Nephron progenitor cell (in vitro differentiated cells): ENCODE measurements around the gene MCRIP1.
A peak's percentile ranks its signal among the peaks of the same experiment; 100 is the strongest.
"Not testable (repeated sequence)": the region's sequence is repeated elsewhere in the genome, so short reads cannot be mapped to it uniquely, and the experiment has no call there.

Experiments used
- DNase-seq: peaks from one replicate; pipeline ENCODE4 v3.0.0; 2021
- H3K27ac Mint-ChIP-seq: 2 replicates; pipeline ENCODE4 v1.8.0; 2021; ENCODE audit warnings: mild to moderate bottlenecking, moderate library complexity, mixed read lengths
- H3K27me3 Mint-ChIP-seq: 2 replicates; pipeline ENCODE4 v1.8.0; 2021; ENCODE audit warnings: mild to moderate bottlenecking, low read depth, mixed read lengths; ENCODE audit not compliant: poor library complexity
- H3K36me3 Mint-ChIP-seq: 2 replicates; pipeline ENCODE4 v1.8.0; 2021; ENCODE audit warnings: low read depth, mixed read lengths
- H3K4me1 Mint-ChIP-seq: 2 replicates; pipeline ENCODE4 v1.8.0; 2021; ENCODE audit warnings: mixed read lengths
- H3K4me3 Mint-ChIP-seq: 2 replicates; pipeline ENCODE4 v1.8.0; 2021; ENCODE audit warnings: mild to moderate bottlenecking, moderate library complexity, mixed read lengths
- H3K9me3 Mint-ChIP-seq: 2 replicates; pipeline ENCODE4 v1.8.0; 2021; ENCODE audit warnings: mild to moderate bottlenecking, moderate library complexity, mixed read lengths
- TF ChIP-seq, protein P1 (sequence below): fragments of 200-600 bp; sonication (generic); IDR thresholded peaks from 2 replicates; pipeline ENCODE4 v1.5.0; 2021; ENCODE audit warnings: antibody characterized with exemption

Gene MCRIP1

GRCh38 chr17:81843713-81844326 lies 10.7 kb upstream of the MCRIP1 start:
- Mint-ChIP-seq H3K27me3 (no peaks in the 10 kb centered on the region), H3K27ac (peak overlapping the region; percentile 81), H3K4me3 (no peak overlapping the region), H3K9me3 (no peaks in the 10 kb centered on the region), H3K4me1 (peaks cover 8% of the 10 kb centered on the region), H3K36me3 (peaks cover 12% of the 10 kb centered on the region)
- TF ChIP-seq, protein P1, sequence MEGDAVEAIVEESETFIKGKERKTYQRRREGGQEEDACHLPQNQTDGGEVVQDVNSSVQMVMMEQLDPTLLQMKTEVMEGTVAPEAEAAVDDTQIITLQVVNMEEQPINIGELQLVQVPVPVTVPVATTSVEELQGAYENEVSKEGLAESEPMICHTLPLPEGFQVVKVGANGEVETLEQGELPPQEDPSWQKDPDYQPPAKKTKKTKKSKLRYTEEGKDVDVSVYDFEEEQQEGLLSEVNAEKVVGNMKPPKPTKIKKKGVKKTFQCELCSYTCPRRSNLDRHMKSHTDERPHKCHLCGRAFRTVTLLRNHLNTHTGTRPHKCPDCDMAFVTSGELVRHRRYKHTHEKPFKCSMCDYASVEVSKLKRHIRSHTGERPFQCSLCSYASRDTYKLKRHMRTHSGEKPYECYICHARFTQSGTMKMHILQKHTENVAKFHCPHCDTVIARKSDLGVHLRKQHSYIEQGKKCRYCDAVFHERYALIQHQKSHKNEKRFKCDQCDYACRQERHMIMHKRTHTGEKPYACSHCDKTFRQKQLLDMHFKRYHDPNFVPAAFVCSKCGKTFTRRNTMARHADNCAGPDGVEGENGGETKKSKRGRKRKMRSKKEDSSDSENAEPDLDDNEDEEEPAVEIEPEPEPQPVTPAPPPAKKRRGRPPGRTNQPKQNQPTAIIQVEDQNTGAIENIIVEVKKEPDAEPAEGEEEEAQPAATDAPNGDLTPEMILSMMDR: no peak
- DNase-seq: no peak

GRCh38 chr17:81842725-81843504 lies 9.8 kb upstream of the MCRIP1 start:
- H3K4me3 Mint-ChIP-seq: no peak overlapping the region

DNA sequence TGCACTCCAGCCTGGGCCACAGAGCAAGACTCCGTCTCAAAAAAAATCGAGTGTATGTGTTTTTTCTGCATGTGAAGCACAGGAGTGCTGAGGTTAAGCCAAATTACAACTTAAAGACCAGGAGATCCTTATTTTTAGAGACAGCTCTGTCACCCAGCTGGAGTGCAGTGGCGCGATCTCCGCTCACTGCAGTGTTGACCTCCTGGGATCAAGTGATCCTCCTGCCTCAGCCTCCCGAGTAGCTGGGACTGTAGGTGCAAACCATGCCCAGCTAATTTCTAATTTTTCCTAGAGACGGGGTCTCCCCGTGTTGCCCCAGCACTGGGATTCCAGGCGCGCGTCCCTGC lies 9.3 kb upstream of the MCRIP1 start:
- DNase-seq: no peak
- TF ChIP-seq, protein P1: no peak
- no peaks in the 10 kb centered on the region for H3K9me3 Mint-ChIP-seq
- H3K4me3 Mint-ChIP-seq: no peak overlapping the region
- peaks cover 17% of the 10 kb centered on the region for H3K4me1 Mint-ChIP-seq
- peaks cover 12% of the 10 kb centered on the region for H3K36me3 Mint-ChIP-seq
- no peak overlapping the region for H3K27ac Mint-ChIP-seq
- no peaks in the 10 kb centered on the region for H3K27me3 Mint-ChIP-seq

More at GRCh38 chr17:81842725-81843504, 9.8 kb upstream of the MCRIP1 start:
- Mint-ChIP-seq H3K36me3 (peaks cover 12% of the 10 kb centered on the region), H3K27me3 (no peaks in the 10 kb centered on the region), H3K9me3 (no peaks in the 10 kb centered on the region), H3K27ac (no peak overlapping the region), H3K4me1 (peaks cover 12% of the 10 kb centered on the region)
- DNase-seq: no peak
- TF ChIP-seq, protein P1: no peak

DNA sequence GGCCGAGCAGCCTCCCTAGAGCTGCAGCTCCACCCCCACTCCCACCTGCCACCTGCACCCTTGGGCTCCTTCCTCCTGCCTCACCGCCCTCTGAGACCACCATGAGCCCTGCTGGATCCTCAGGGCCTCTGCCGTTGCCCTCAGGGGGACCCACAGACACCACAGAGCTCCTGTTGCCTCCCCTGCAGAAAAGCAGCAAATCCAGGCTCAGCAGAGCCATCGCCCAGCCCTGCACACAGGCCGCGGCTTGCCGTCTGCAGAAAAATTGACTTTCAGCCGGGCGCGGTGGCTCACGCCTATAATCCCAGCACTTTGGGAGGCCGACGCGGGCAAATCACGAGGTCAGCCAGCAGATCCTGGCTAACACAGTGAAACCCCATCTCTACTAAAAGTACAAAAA lies 8.8 kb upstream of the MCRIP1 start:
- Mint-ChIP-seq H3K36me3 (peaks cover 12% of the 10 kb centered on the region), H3K27me3 (no peaks in the 10 kb centered on the region), H3K9me3 (no peaks in the 10 kb centered on the region), H3K27ac (no peak overlapping the region), H3K4me1 (peaks cover 17% of the 10 kb centered on the region), H3K4me3 (no peak overlapping the region)
- TF ChIP-seq, protein P1: no peak
- no peak for DNase-seq

DNA sequence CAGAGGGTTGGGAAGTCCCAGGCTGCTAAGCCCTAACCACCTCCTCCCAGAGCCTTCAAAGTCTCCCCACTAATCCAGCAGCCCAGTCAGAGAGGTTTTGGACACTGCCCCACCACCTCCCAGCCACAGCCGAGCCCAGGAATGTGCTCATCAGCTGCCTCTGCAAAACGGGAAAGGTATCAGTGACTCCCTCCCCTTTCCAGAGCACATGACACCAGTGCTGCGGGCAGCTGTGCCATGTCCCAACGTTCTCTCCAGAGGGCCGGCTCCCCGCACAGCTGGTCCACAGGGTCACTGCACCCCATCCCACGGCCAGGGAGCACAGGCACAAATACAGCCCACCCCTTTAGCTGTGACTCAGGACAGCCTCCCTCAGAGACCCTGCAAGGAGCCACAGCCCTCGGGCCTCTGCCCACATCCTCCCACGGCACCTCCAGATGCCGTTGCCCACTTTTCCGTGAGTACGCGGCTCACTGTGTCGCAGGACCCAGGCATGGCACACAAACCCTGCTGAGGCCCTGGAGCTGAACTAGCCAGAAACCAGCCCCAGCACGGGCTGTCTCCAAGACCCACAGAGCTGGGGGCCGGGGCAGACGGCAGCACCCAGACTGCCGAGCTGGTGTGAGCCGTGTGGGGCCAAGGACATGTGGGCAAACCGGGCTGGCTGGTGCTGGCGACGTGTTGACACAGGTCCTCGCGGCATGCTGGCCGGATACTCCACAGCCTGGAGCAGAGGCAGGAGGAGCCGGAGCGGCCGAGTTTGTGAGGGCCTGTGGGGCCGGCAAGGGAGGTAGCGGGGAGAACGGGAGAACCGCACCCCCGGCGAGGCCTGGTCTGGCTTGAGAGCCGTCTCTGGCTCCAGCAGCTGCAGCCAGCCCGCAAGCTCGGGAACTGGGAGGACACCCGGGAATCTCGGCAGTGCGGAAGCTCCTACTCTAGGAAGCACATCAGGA lies 8.0 kb upstream of the MCRIP1 start:
- Mint-ChIP-seq H3K4me3 (no peak overlapping the region), H3K27me3 (no peaks in the 10 kb centered on the region), H3K4me1 (peaks cover 22% of the 10 kb centered on the region), H3K9me3 (no peaks in the 10 kb centered on the region), H3K27ac (no peak overlapping the region), H3K36me3 (peaks cover 12% of the 10 kb centered on the region)
- DNase-seq: no peak
- TF ChIP-seq, protein P1: no peak

DNA sequence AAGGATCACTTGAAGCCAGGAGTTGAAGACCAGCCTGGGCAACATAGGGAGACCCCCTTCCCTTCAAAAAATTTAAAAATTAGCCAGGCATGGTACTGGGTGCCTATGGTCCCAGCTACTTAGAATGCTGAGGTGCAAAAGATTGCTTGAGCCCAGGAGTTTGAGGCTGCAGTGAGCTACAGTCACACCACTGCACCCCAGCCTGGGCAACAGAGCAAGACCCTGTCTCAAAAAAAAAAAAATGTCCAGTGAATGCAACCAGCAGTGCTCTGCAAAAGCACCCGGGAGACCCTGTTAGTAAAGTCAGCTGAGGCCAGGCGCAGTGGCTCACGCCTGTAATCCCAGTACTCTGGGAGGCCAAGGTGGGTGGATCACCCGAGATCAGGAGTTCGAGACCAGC lies 7.0 kb upstream of the MCRIP1 start:
- H3K27ac Mint-ChIP-seq, DNase-seq, H3K4me3 Mint-ChIP-seq, H3K9me3 Mint-ChIP-seq, H3K27me3 Mint-ChIP-seq: not testable (repeated sequence)
- H3K36me3 Mint-ChIP-seq: peaks cover 12% of the 10 kb centered on the region
- H3K4me1 Mint-ChIP-seq: peaks cover 32% of the 10 kb centered on the region
